Lower leg skin (tissue), 3 donors: ENCODE measurements around the gene CCDC92.

Experiments
- CTCF ChIP-seq, 3 donors: fragments of 450-650 bp; IDR thresholded peaks; one replicate each; pipeline ENCODE4 v1.5.1; 2016; ENCODE audit warnings: antibody characterized with exemption in 3 of 3, mild to moderate bottlenecking in 3 of 3, moderate library complexity in 2 of 3
- POLR2A ChIP-seq, 2 donors: fragments of 450-650 bp; IDR thresholded peaks; one replicate each; pipeline ENCODE4 v1.6.1; 2016 to 2017; ENCODE audit warnings: antibody characterized with exemption in 2 of 2, mild to moderate bottlenecking in 1 of 2, moderate library complexity in 1 of 2

DNA sequence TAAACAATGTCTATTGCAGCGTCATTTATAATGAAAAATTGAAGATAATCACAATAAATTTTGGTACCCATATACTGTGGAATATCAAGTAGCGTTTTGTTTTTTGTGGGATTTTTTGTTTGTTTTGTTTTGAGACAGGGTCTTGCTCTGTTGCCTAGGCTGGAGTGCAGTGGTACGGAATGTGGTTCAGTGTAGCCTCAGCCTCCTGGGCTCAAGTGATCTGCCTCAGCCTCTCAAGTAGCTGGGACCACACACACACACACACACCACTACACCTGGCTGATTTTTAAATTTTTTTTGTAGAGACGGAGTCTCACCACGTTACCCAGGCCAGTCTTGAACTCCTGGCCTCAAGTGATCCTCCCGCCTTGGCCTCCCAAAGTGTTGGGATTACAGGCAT lies 6.9 kb upstream of the CCDC92 start:
- TF ChIP-seq CTCF (IDR thresholded peaks at IDR 0.05) (no peak), POLR2A (IDR thresholded peaks at IDR 0.05) (no peak)
